IMR-90 (cell line): ENCODE data around the gene IGF1. TPM values are rescaled to one million over a fixed set of nuclear protein-coding genes. Genes with fewer than 3 reads are reported as not detected.

Source experiments
- ATAC-seq: fragments of 200-7000 bp; cut with Tn5 transposase; 2 replicates; pipeline ENCODE4 v1.9.1; 2020; ENCODE audit warnings: low read depth, mild to moderate bottlenecking, moderate library complexity
- BruUV-seq: library from RNA; stranded (reverse); fragments of 400-500 nt; replicated peaks from 2 replicates; lab custom pipeline; 2021; lab: Mats Ljungman, UMichigan
- CTCF ChIA-PET: fragments of 300-600 bp; formaldehyde crosslinking; extraction: SDS; loops from one replicate; lab custom pipeline; 2021; ENCODE audit warnings: antibody characterized with exemption; lab: Yijun Ruan, JAX
- POLR2A ChIA-PET: fragments of 300-600 bp; sonication (Branson Sonifier 250); formaldehyde crosslinking; loops from one replicate; lab custom pipeline; 2022; ENCODE audit warnings: antibody characterized with exemption; ENCODE audit not compliant: unreplicated experiment; lab: Charles Lee
- DNase-seq: peaks from one replicate; pipeline ENCODE4 v3.0.0; 2013
- H2AFZ ChIP-seq: replicated peaks from 2 replicates; pipeline ENCODE3; 2013; ENCODE audit warnings: low read length, mild to moderate bottlenecking; ENCODE audit not compliant: poor library complexity
- H2AK5ac ChIP-seq: 2 replicates; pipeline ENCODE4 v1.6.1; 2013; ENCODE audit warnings: low read depth, low read length, inconsistent platforms
- H2AK9ac ChIP-seq: replicated peaks from 2 replicates; pipeline ENCODE3; 2013; ENCODE audit warnings: mild to moderate bottlenecking, low read depth, low read length, moderate library complexity; ENCODE audit not compliant: poor library complexity
- H2BK120ac ChIP-seq: 2 replicates; pipeline ENCODE4 v1.6.1; 2013; ENCODE audit warnings: low read depth, low read length, inconsistent platforms
- H2BK15ac ChIP-seq: 3 replicates; pipeline ENCODE4 v1.6.1; 2013; ENCODE audit warnings: low read depth, low read length, inconsistent platforms
- H2BK20ac ChIP-seq: 2 replicates; pipeline ENCODE4 v1.6.1; 2013; ENCODE audit warnings: low read depth, mild to moderate bottlenecking, inconsistent platforms, low read length, moderate library complexity
- H2BK5ac ChIP-seq: 2 replicates; pipeline ENCODE4 v1.6.1; 2013; ENCODE audit warnings: mild to moderate bottlenecking, low read depth, low read length, inconsistent platforms; ENCODE audit not compliant: poor library complexity, severe bottlenecking
- H3K14ac ChIP-seq: replicated peaks from 2 replicates; pipeline ENCODE4 v1.6.1; 2013; ENCODE audit warnings: low read depth, low read length, inconsistent platforms
- H3K18ac ChIP-seq: 2 replicates; pipeline ENCODE4 v1.6.1; 2013; ENCODE audit warnings: low read depth, low read length, control low read depth
- H3K23ac ChIP-seq: 2 replicates; pipeline ENCODE4 v1.6.1; 2013; ENCODE audit warnings: low read depth, low read length, inconsistent platforms
- H3K27ac ChIP-seq: 2 replicates; pipeline ENCODE4 v1.5.1; 2013; ENCODE audit warnings: mild to moderate bottlenecking, control low read depth, low read length; ENCODE audit not compliant: insufficient read depth
- H3K27me3 ChIP-seq: 2 replicates; pipeline ENCODE4 v1.6.1; 2013; ENCODE audit warnings: low read length; ENCODE audit not compliant: control insufficient read depth, insufficient read depth
- H3K36me3 ChIP-seq: 2 replicates; pipeline ENCODE4 v1.6.1; 2013; ENCODE audit warnings: low read length, mixed read lengths; ENCODE audit not compliant: control insufficient read depth, insufficient read depth
- H3K4ac ChIP-seq: 2 replicates; pipeline ENCODE4 v1.6.1; 2013; ENCODE audit warnings: low read depth, low read length, inconsistent platforms
- H3K4me1 ChIP-seq: 2 replicates; pipeline ENCODE4 v1.6.1; 2013; ENCODE audit warnings: low read length, mixed read lengths; ENCODE audit not compliant: control insufficient read depth, insufficient read depth
- H3K4me2 ChIP-seq: 2 replicates; pipeline ENCODE4 v1.6.1; 2013; ENCODE audit warnings: low read depth, mild to moderate bottlenecking, control low read depth, low read length, moderate library complexity
- H3K4me3 ChIP-seq: 2 replicates; pipeline ENCODE4 v1.5.1; 2013; ENCODE audit warnings: low read depth, mild to moderate bottlenecking, control low read depth, low read length, moderate library complexity; ENCODE audit not compliant: insufficient read depth
- H3K56ac ChIP-seq: 2 replicates; pipeline ENCODE4 v1.6.1; 2013; ENCODE audit warnings: low read length, inconsistent platforms; ENCODE audit not compliant: insufficient read depth; ENCODE audit errors: extremely low read depth
- H3K79me1 ChIP-seq, 2 experiments: 2 replicates each; pipeline ENCODE4 v1.6.1; 2013; ENCODE audit warnings: low read length in 2 of 2, inconsistent platforms in 1 of 2, low read depth in 1 of 2
- H3K9ac ChIP-seq: 2 replicates; pipeline ENCODE4 v1.6.1; 2013; ENCODE audit warnings: low read depth, low read length, control low read depth
- H3K9me1 ChIP-seq: 2 replicates; pipeline ENCODE4 v1.6.1; 2013; ENCODE audit warnings: low read length, inconsistent platforms; ENCODE audit not compliant: insufficient read depth
- H3K9me3 ChIP-seq: 2 replicates; pipeline ENCODE4 v1.6.1; 2013; ENCODE audit warnings: low read length; ENCODE audit not compliant: control insufficient read depth, insufficient read depth
- H4K20me1 ChIP-seq: 2 replicates; pipeline ENCODE4 v1.6.1; 2013; ENCODE audit warnings: low read length, inconsistent platforms; ENCODE audit not compliant: insufficient read depth
- H4K5ac ChIP-seq: 2 replicates; pipeline ENCODE4 v1.6.1; 2013; ENCODE audit warnings: mild to moderate bottlenecking, low read depth, low read length, control low read depth
- H4K8ac ChIP-seq, 2 experiments: 2 replicates each; pipeline ENCODE4 v1.6.1; 2013; ENCODE audit warnings: low read depth in 2 of 2, low read length in 2 of 2, control low read depth in 1 of 2, inconsistent platforms in 1 of 2
- H4K91ac ChIP-seq: 2 replicates; pipeline ENCODE4 v1.6.1; 2013; ENCODE audit warnings: low read depth, low read length, inconsistent platforms; ENCODE audit not compliant: insufficient read depth
- BHLHE40 ChIP-seq: fragments of 150-350 bp; IDR thresholded peaks from 2 replicates; pipeline ENCODE4 v1.6.1; 2016; ENCODE audit warnings: mild to moderate bottlenecking, low read depth, low read length
- CHD1 ChIP-seq: IDR thresholded peaks from 2 replicates; pipeline ENCODE4 v1.6.1; 2012; ENCODE audit warnings: low read depth, low read length, improper control_type of control experiment
- ELK1 ChIP-seq: fragments of 150-350 bp; IDR thresholded peaks from 2 replicates; pipeline ENCODE4 v1.6.1; 2016; ENCODE audit warnings: low read depth, mild to moderate bottlenecking, low read length, moderate library complexity, borderline replicate concordance
- MAFK ChIP-seq: IDR thresholded peaks from 2 replicates; pipeline ENCODE4 v1.6.1; 2012; ENCODE audit warnings: low read depth, low read length, improper control_type of control experiment
- SMC3 ChIP-seq: fragments of 150-350 bp; IDR thresholded peaks from 2 replicates; pipeline ENCODE4 v1.6.1; 2016; ENCODE audit warnings: low read depth, mild to moderate bottlenecking, antibody characterized with exemption, low read length, moderate library complexity
- USF2 ChIP-seq: fragments of 150-350 bp; IDR thresholded peaks from 2 replicates; pipeline ENCODE4 v1.6.1; 2017; ENCODE audit warnings: mild to moderate bottlenecking, antibody characterized with exemption, low read length, low read depth
- WGBS, 2 experiments: methylation state at CpG; one replicate each; pipeline versions ENCODE4 v1.1.5 to v1.1.7; 2013; ENCODE audit warnings: missing lambda C conversion rate in 2 of 2; ENCODE audit not compliant: insufficient read length in 1 of 2; ENCODE audit errors: extremely low coverage in 2 of 2; 5-methylcytosine and 5-hydroxymethylcytosine counted together
- dilution Hi-C: fragments of 300-500 bp; cut with HindIII; formaldehyde crosslinking; loops from one replicate; pipeline ENCODE4 v1.14.3; 2018; ENCODE audit warnings: low sequenced_read_pairs; ENCODE audit not compliant: unreplicated experiment
- in situ Hi-C: fragments of 300-500 bp; cut with MboI; formaldehyde crosslinking; loops from 3 replicates; pipeline ENCODE4 v1.14.3; 2019; ENCODE audit warnings: low sequenced_read_pairs, inconsistent platforms, mixed read lengths
- intact Hi-C: fragments of 100-400 bp; cut with micrococcal nuclease; formaldehyde crosslinking; loops from 2 replicates; pipeline ENCODE4 v1.10.0; 2022
- polyA plus RNA-seq, 3 experiments: library from polyadenylated mRNA; depleted of rRNA; stranded (reverse); fragments of >200 nt; gene quantifications; 2 replicates each; pipeline ENCODE4 v1.2.3, GENCODE V29; 2012; ENCODE audit warnings: low replicate concordance in 1 of 3
- total RNA-seq: library from RNA; depleted of rRNA; stranded (reverse); fragments of >200 nt; gene quantifications from 2 replicates; pipeline ENCODE4 v1.2.3, GENCODE V29; 2012

Gene IGF1
- total and polyA plus RNA-seq, 2 of the 4 experiments (the other 2 are of a cell fraction): under 0.01 to 0.12 TPM

GRCh38 chr12:102513272-102513671 lies 32.9 kb upstream of the IGF1 start:
- no peaks in the 10 kb centered on the region for H3K4me1 ChIP-seq
- no peak overlapping the region for H2BK120ac ChIP-seq
- H3K4me3 ChIP-seq: no peak overlapping the region
- ChIA-PET CTCF (interaction anchor here (1.2 kb wide), 1 partner anchor 228 kb away, joined by 3 read pairs; no protein-coding TSS in a partner anchor), POLR2A (no interaction called here)
- dilution Hi-C loops (no loop called here), intact Hi-C loops (loop anchor here (1.0 kb wide), 1 partner anchor 189 kb away; no protein-coding TSS in a partner anchor), in situ Hi-C loops (no loop called here)
- H4K8ac ChIP-seq: no peak overlapping the region
- no peak overlapping the region for H2BK15ac ChIP-seq
- no peak overlapping the region for H3K56ac ChIP-seq
- H3K4ac ChIP-seq: no peak overlapping the region
- H4K20me1 ChIP-seq: no peaks in the 10 kb centered on the region
- H3K79me1 ChIP-seq: no peaks in the 10 kb centered on the region
- no peak overlapping the region for H2BK20ac ChIP-seq
- H4K5ac ChIP-seq: no peak overlapping the region
- BruUV-seq: no TSS peak
- ATAC-seq: no peak
- H3K9me3 ChIP-seq: no peaks in the 10 kb centered on the region
- H2BK5ac ChIP-seq: no peak overlapping the region
- WGBS, 2 experiments: no CpG with 5 or more reads among the region's 8 CpGs
- no peaks in the 10 kb centered on the region for H3K36me3 ChIP-seq
- H3K9me1 ChIP-seq: no peaks in the 10 kb centered on the region
- H3K27me3 ChIP-seq: no peaks in the 10 kb centered on the region
- no peak overlapping the region for H3K14ac ChIP-seq
- H3K23ac ChIP-seq: no peak overlapping the region
- no peak overlapping the region for H3K27ac ChIP-seq
- no peak overlapping the region for H2AK9ac ChIP-seq
- H3K9ac ChIP-seq: no peak overlapping the region
- H2AFZ ChIP-seq: no peak overlapping the region
- no peak overlapping the region for H4K91ac ChIP-seq
- TF ChIP-seq BHLHE40: no peak
- no peak for TF ChIP-seq CHD1
- TF ChIP-seq SMC3: no peak
- TF ChIP-seq ELK1: no peak
- TF ChIP-seq MAFK: no peak
- no peak for TF ChIP-seq USF2
- no peak overlapping the region for H3K18ac ChIP-seq
- H3K4me2 ChIP-seq: no peak overlapping the region
- no peak overlapping the region for H2AK5ac ChIP-seq
- no peak for DNase-seq
